ENCODE data around the gene EBPL.
"Not testable (repeated sequence)": the region's sequence is repeated elsewhere in the genome, so short reads cannot be mapped to it uniquely, and the experiment has no call there.

The EBPL gene

GRCh38 chr13:49632156-49632555 is 59.1 kb downstream of the EBPL start:
- DNase-seq = no peak

GRCh38 chr13:49630580-49630979 is 60.7 kb downstream of the EBPL start:
- no peak for DNase-seq

GRCh38 chr13:49629947-49630346 is 61.3 kb downstream of the EBPL start:
- no peak for DNase-seq

DNA sequence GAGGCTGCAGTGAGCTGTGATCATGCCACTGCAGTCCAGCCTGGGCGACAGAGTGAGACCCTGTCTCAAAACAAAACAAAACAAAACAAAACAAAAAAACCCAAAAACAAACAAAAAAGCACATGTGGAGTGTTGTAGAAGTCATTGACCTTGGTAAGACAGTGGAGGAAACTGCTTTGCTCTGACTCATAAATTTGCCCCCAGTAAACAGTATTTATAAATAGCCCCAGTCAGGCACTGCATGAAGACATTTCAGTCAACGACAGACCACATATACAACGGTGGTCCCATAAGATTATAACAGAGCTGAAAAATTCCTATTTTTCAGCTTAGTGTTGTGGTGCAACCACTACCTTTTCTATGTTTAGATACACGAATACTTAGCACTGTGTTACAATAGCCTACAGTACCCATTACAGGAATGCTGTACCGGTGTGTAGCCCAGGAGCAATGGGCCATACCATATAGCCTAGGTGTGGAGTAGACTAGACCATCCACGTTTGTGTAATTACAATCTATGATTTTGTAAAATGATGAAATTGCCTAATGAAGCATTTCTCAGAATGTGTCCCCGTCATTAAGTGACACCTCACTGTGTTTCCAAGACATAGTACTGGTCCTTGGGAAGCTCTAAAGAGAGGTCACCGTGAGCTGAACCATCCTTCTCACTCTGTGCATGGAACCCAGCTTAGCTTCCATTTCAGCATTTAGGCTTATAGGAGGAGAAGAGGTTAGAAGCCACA is 61.9 kb downstream of the EBPL start:
- DNase-seq = no peak

DNA sequence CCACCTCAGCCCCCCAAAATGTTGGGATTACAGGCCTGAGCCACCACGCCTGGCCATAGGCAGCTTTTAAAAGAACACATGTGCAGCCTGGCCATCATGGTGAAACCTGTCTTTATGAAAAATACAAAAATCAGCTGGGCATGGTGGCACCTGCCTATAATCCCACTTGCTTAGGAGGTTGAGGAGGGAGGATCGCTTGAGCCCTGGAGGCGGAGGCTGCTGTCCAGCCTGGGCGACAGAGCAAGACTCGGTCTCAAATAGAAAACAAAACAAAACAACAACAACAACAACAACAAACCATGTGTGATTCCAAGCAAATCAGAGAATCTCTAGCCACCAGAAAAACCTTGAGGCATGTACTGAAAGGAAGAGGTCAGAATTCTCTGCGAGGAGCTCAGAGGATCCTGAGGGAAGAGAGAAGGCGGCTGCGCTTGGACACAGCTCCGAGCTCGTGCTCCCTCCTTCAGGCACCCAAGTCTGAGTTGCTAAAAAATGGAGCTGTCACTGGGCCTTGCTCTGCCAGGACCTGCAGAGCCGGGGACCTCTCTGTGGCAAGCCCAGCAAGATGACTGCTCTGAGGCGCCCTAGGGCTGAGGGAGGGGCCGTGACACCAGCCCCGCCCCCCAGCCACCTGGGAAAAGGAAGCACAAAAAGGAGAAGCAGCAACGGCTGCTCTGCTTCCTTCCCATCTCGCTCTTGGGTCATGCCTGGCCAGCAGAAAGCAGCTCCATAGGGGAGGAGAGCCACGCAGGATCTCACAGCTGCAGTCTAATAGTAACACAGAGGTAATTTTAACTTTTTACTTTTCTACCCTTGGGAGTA is 63.2 kb downstream of the EBPL start, which contains the start of gene ARL11:
TSS of gene ARL11 (plus strand) at position 677 of the 822 bp plus-strand sequence. CDS start 1,941 bp downstream, outside the sequence.
- DNase-seq = peak; percentile 26

DNA sequence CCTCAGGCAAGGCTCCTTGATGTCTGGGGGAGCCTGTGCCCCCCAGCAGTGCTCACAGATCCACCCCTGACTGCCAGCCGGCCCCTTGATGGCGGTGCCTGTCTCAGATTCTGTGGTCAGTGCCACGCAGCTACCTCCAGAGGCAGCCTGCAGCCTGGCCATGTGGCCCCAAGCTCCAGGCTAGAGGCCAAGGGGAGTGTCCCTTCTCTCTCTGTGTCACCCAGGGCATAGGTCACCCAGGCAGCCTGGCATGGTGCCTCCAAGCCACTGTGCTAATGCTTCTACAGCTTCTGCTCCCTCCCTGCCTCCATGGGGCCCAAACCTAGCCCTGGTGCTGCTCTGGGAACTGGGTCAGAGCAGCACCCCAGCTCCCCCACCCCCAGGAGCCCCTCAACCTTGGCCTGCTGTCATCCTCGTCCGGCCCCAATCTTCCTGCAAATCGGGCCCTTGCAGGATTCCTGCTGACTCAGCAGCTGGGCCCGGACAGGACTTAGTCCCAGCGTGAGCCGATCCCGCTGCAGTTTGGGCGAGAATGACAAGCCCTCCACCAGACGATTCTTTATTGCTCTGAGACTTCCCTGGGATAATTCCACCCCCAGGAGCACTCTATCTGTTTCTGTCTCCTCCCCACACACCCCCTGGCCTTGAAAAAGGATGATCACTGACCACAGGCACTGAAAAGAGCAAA is 65.8 kb downstream of the EBPL start:
- DNase-seq = no peak

DNA sequence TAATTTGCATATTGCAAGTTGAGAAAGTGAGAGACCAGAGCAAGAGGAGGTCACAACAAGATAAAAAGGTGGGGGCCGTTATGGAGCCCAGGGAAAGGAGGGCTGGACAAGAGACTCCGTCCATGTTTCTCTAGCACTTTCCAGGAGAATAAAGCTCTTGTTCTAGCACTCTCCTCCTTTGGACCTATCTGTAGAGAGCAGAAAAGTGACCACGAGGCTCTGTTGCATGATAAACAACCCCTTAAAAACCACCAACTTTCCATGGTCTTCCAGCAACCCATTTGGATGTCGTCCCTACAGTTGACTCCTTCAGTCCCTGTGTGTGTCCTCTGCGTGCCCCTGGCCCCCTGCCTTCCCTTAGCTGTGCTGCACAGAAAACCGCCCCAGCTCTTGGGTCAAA is 67.1 kb downstream of the EBPL start:
- no peak for DNase-seq

- no peak for DNase-seq
These were observed 68.9 kb downstream of the EBPL start for GRCh38 chr13:49622174-49622946.

DNA sequence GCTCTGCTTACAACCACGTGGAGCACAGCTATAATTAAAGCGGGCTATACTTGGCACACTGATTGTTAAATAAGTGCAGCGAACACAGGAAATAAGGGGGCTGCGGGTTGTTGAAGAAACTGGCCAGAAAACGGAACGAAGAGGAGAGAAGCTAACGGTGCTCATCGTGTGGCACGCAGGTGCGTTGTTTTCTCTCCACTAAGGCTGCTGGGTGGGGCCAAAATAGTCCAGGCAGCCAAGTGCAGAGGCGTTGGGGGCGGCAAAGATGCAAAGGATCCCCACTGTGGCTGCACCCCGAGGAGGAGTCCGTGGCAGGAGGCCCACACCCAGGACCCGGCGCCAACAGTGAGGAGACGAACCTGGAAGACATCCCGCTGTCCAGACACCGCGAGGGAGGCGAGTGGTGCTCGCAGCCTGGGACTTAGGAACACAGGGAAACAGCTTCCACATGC is 71.1 kb downstream of the EBPL start:
- no peak for DNase-seq

- DNase-seq = no peak
These were observed 74.6 kb downstream of the EBPL start for GRCh38 chr13:49616676-49617065.

DNA sequence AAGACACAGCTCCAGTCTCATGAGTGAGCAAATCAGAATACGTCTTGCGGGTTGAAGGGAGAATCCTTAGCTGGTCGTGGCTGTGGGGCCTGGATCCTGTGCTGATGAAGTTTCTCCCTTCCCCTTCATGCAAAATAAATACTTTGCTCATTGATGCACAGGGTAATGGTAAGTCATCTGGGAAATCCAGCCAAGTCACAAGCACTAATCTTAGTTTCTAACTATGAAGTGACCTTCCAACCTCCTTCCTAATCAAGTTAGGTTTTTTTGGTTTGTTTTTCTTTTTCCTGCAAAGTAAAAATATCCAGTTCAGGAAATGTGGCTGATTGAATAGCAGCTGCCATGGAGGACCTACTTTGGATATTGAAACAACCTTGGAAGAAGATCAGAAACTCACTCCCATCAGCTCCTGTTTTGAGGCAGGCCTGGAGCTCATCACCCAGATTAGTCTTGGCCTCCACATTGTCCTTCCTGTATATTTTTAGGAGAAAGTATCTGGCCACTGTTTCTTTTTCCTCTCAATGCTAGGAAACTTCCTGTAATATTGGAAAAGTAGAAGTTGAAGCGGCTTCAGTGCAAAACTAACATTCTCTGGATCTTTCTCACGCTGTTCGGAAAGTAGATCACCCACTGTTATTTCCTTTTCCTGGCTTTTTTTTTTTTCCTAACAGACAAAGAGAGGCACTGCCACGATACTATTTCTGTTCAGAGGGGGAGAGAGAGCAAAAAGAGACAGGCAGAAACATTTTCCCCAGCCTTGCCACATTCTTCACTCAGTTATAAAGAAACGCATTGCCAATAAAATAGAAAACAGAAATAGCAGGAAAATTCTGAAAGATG is 75.2 kb downstream of the EBPL start:
- DNase-seq = no peak

DNA sequence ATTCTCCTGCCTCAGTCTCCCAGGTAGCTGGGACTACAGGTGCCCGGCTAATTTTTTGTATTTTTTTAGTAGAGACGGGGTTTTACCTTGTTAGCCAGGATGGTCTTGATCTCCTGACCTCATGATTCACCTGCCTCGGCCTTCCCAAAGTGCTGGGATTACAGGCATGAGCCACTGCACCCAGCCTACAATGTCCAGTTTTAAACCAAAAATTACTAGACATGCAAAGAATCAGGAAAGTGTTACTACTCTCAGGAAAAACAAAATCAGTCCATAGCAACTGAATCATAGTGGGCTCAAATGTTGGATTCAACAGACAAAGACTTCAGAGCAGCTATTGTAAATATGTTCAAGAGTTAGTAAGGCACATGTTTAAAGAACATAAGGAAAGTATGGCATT is 79.2 kb downstream of the EBPL start:
- DNase-seq = not testable (repeated sequence)
